CD4-positive, alpha-beta T cell treated with Interleukin-6 at 100 ng/mL for 8 hours (primary cell): ENCODE data around the gene CCDC6.
"Not testable (repeated sequence)": the region's sequence is repeated elsewhere in the genome, so short reads cannot be mapped to it uniquely, and the experiment has no call there.

Experiments used
- DNase-seq: peaks from one replicate; pipeline ENCODE4 v3.0.0-alpha.2; 2020; ENCODE audit warnings: mixed read lengths, low spot score

CCDC6 gene

GRCh38 chr10:59754951-59755350 lies 151.4 kb downstream of the CCDC6 start:
- DNase-seq, result no peak

DNA sequence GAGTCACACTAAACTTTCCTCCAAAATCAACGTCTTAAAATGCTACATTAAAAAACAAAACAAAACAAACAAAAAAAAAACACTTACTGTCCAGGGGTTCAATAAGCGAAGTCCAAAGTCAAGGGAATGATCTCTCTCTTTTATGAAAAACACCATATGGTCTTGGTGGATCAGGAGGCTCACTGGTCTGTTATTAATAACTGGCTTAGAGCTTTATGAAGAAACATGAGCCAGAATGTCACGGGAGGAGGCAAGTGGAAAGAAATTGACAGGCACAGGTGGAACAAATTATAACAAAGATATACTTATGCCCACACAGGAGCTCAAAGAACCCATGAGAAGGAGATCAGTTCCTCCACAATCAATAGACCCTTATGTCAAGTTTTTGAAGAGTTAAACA lies 153.1 kb downstream of the CCDC6 start, which contains the start of gene MRLN:
Gene MRLN (minus strand): TSS at position 189 of the 400 bp plus-strand sequence.
- no peak for DNase-seq

DNA sequence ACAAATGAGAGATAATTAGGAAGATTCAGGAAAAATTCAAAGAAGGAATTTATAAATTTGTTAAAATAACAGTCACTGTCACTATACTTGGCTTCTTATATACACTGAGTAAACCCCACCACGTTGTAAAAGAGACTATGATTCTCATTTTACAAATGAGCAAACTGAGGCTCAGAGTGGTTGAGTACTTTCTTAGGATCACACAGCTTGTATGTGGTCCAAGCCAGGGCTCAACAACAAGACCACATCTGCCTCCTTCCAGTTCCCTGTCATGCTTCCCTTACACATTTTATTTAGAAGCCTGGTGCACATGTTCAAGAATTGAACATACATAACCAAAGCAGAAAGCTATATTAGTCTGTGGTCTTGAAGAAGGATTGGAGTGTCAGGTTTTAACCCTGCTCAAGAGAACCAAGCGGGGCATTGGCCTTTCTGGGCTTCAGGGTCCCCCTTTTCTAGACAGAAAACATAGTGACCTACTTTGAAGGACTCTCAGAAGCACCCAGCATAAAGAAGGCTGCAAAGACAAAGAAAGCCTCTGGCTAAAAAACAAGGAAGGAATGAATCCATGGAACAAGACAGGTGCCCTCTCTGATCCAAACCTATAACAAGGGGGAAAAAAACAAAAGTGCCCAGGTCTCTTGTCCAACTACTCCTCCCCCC lies 153.9 kb downstream of the CCDC6 start:
- DNase-seq, result no peak

DNA sequence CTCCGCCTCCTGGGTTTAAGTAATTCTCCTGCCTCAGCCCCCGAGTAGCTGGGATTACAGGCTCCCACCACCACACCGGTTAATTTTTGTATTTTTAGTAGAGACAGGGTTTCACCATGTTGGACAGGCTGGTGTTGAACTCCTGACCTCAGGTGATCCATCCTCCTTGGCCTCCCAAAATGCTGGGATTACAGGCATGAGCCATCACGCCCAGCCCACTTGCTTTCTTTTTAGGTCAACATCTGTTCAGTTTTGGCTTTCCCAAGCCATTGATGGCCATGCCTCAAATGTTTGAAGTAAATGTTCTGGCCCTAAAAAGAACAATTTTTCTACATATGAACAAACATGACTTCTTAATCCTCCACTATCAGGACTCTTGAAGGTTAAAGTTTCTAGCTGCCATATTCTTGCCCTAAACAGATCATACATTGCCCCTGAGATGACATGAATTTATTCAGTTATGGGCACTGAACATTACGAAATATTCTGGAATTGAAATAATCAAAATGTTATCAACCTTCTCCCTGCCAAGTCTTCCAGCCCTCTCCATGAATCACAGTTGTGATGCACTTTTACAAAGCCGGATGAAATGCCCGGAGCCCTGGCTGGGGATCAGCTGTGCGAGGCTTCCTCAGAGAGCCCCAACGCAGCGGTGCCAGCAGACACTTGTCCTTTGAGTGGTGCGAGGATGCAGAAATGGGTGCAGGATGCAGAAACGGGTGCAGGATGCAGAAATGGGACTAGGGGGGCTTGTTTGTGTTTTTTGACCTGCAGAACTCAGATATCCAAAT lies 156.0 kb downstream of the CCDC6 start:
- no peak for DNase-seq

DNA sequence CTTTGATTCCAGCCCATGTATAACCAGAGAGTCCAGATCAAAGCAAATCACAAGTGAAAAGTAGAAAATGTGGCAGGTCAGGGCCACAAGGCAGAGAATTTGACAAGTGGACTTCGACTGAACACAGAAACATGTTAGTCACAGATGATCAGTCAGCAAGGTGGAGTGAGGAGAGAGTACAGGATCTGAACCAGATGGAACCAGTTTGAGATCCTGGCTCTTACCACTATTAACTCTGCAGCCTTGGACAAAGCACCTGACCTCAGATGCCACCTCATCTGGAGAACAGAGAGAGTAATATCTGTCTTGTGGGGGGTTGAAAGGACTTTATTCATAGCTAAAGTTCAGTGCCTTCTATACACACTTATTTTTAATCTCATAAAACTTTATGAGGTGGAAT lies 157.5 kb downstream of the CCDC6 start:
- DNase-seq, result no peak

DNA sequence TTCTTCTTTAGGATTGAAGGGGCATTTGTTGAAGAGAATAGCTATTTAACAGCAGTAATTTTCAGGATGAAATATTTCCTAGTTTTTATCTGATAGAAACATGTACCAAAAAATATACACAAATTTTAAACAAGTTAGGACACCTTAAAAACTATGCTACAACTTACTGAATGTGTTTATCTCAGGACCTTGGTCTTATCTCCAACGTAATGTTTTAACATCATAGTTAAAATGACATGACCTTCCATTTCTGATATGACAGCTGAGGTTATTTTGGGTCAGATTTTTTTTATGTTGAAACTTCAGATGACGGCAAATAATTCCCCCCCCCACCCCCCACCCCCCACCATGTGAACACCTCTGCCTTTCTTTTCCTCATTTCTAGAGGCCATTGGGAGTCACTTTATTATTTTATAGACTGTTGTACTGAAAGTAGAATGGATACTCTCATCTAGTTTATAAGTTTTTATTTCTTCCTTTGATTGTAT lies 161.1 kb downstream of the CCDC6 start:
- DNase-seq, result no peak

- not testable (repeated sequence) for DNase-seq
Measured at GRCh38 chr10:59744762-59745161, 161.6 kb downstream of the CCDC6 start.

DNA sequence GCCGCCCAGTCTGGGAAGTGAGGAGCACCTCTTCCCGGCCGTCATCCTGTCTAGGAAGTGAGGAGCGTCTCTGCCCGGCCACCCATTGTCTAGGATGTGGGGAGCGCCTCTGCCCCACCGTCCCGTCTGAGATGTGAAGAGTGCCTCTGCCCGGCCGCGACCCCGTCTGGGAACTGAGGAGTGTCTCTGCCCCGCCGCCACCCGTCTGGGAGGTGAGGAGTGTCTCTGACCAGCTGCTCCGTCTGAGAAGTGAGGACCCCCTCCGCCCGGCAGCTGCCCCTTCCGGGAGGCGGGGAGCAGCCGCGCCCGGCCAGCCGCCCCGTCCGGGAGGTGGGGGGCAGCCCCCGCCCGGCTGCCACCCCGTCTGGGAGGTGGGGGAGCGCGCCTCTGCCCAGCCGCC lies 162.2 kb downstream of the CCDC6 start:
- DNase-seq, result not testable (repeated sequence)

- DNase-seq, result no peak
Measured at GRCh38 chr10:59741583-59741982, 164.8 kb downstream of the CCDC6 start.

- DNase-seq, result no peak
Measured at GRCh38 chr10:59741048-59741447, 165.3 kb downstream of the CCDC6 start.
